Hypothalamus (tissue), 51 donors: ENCODE measurements around the gene EPC1.
"Not testable (repeated sequence)": the region's sequence is repeated elsewhere in the genome, so short reads cannot be mapped to it uniquely, and the experiment has no call there.

Source experiments
- DNase-seq, 51 donors: peaks; one replicate each; lab custom pipeline; 2025; lab: John Stamatoyannopoulos, UW

EPC1 gene, protein sequence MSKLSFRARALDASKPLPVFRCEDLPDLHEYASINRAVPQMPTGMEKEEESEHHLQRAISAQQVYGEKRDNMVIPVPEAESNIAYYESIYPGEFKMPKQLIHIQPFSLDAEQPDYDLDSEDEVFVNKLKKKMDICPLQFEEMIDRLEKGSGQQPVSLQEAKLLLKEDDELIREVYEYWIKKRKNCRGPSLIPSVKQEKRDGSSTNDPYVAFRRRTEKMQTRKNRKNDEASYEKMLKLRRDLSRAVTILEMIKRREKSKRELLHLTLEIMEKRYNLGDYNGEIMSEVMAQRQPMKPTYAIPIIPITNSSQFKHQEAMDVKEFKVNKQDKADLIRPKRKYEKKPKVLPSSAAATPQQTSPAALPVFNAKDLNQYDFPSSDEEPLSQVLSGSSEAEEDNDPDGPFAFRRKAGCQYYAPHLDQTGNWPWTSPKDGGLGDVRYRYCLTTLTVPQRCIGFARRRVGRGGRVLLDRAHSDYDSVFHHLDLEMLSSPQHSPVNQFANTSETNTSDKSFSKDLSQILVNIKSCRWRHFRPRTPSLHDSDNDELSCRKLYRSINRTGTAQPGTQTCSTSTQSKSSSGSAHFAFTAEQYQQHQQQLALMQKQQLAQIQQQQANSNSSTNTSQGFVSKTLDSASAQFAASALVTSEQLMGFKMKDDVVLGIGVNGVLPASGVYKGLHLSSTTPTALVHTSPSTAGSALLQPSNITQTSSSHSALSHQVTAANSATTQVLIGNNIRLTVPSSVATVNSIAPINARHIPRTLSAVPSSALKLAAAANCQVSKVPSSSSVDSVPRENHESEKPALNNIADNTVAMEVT

DNA sequence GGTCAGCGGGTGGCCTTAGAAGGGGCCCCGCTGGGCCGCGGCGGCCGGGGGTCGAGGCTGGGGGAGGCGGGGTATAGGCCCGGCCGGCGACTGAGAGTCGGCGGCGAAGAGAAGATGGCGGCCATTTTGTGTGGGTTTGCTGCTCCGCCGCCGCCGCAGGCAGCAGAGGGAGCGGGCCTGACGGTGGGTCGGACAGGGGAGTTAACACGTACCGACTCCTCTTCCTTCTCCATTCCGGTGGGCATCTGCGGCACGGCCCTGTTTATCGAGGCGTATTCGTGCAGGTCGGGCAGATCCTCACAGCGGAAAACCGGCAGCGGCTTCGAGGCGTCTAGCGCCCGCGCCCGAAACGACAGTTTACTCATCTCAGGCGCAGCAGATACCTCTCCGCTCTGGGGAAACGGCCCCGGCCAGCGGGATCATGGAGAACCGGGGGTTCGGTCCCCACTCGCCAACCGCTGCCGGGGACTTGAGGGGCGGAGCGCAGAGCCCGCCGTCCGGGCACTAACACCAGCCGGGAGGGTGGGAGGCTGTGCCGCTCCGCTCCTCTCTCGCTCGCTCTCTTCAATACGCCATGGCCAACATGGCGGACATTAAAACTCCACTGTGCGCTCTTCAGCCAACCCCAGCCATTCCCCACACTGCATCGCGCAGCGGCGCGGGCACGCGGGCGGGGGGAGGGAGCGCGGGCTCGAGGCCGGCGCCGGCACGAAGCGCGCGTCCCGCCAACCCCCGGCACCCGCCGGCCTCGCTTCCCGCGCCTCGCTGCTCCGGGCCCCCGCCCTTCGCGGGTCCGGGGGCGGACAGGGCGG, at the start of gene EPC1:
Gene EPC1 (minus strand): TSS at position 608 of the 812 bp plus-strand sequence. CDS start 243 bp downstream, at position 365.
- DNase-seq: peak in 50 of 51 donors; percentile 49 to 96 (median 84)

GRCh38 chr10:32393911-32394310, 47.0 kb upstream of the EPC1 start:
- no peak for DNase-seq

GRCh38 chr10:32392284-32392683, 45.3 kb upstream of the EPC1 start:
- not testable (repeated sequence) for DNase-seq

DNA sequence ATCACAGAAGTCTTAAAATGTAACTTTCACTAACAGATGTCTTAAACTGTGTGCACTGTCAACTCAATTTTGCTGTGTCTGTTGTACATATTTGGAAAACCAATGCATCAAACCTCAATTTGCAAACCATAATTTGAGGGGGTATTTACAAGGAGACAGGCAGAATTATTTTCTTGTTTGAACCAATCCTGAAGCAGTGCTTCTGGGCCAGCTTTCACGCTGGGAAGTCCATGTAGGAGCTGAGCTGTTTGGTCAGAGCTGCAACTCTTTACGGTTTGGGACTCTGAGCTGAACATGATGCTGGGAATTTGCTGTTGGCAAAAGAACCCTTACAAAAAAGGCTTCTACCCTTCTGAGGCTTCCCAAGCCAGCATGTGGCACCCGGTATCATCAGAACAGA, 43.2 kb upstream of the EPC1 start:
- no peak for DNase-seq

- no peak for DNase-seq
Measured at GRCh38 chr10:32388258-32389027, 41.5 kb upstream of the EPC1 start.

- no peak for DNase-seq
Measured at GRCh38 chr10:32386623-32387260, 39.8 kb upstream of the EPC1 start.

DNA sequence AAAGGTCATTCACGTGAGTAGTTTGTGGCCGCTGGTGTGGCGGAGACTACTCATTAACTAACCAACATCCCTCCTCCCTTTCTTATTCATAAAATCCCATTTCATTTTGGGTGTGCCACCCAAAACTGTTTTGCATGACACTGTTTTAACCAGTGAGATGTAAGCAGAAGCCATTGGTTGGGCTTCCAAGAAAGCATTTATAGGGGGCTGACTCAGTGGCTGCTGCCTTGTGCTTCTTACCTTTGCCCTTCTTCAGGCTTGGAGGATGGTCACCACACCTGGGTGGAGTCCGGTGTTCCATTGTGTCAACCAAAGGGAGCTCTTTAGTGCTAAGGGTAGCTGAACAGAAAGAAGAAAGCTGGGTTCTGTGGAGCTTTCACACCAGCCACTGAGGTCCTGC, 37.2 kb upstream of the EPC1 start:
- no peak for DNase-seq

DNA sequence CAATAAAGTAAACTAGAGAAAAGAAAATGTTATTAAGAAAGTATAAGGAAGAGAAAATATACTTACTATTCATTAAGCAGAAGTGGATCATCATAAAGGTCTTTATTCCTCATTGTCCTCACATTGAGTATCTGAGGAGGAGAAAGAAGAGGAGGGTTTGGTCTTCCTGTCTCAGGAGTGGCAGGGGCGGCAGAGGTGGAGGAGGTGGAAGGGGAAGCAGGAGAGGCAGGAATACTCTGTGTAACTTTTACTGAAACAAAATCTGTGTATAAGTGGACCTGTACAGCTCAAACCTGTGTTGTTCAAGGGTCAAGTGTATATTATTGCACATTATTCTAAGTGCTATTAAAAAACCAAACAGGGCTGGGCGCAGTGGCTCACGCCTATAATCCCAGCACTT, 34.2 kb upstream of the EPC1 start:
- no peak for DNase-seq

DNA sequence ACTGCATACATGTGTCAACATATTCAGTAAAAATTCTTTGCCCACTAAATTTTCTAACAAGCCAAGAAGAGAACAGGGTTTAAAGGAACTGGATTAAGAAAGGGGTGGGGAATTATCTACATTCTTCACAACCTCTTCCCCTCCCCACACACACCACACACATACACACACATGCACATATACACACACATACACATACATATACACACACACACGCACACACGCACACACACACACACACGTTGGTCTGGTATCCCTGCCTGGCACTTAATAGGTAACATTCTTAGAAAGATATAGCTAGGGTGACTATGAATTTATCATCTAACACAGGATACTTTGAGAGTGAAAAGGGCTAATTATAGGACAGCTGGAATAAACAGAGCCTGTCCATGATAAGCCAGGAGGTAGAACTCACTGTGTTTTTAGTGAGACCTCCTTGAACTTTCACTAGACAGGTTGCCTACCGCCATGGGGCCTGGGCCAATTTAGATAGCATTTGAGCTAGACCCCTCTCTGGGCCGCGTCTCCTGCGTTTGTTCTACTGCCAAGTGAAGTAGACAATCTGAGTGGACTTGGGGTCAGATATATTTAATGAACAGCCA, 33.1 kb upstream of the EPC1 start:
- DNase-seq: no peak

- DNase-seq: peak in 1 of 51 donors; percentile 72
Measured at GRCh38 chr10:32379318-32379949, 32.5 kb upstream of the EPC1 start.

GRCh38 chr10:32378363-32379317, 31.7 kb upstream of the EPC1 start:
- peak; percentile 35 to 97 (median 90) for DNase-seq

GRCh38 chr10:32377458-32378259, 30.7 kb upstream of the EPC1 start:
- peak in 5 of 51 donors; percentile 5 to 77 (median 7) for DNase-seq

DNA sequence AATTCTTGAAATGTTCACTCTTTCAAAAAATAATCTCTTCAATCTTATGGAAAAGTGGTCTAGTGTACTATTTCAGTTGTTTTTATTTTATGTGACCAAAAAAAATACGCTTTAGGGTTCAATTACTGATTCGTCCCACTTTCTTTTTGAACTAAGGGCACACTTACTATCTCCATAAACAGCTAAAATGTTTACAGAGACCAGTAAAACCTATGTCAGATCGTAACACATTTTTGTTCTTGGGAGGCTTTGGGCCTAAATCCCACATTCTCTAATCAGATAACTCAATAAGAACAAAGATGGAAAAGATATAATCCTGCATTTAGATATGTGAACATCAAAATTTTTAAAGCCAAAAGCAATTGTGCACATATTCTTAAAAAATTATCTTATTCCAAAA, 29.8 kb upstream of the EPC1 start:
- DNase-seq: no peak

DNA sequence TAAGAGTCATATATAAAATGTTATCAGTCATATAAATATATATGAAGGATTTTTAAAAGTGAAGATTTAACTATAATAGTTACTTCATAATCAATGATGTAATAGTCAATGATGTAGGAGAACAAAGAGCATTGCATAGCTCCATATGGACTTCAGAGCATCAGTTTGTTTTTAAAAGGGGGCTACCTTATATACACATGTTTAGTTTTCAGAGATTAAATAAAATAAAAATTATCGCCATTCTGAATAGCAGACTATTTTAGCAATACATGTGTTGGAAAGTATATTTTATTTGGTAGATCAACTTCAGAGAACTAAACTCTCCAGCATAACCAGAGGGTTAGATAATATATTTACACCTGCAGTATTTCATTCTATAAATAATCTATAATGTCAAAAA, 29.1 kb upstream of the EPC1 start:
- DNase-seq: no peak

DNA sequence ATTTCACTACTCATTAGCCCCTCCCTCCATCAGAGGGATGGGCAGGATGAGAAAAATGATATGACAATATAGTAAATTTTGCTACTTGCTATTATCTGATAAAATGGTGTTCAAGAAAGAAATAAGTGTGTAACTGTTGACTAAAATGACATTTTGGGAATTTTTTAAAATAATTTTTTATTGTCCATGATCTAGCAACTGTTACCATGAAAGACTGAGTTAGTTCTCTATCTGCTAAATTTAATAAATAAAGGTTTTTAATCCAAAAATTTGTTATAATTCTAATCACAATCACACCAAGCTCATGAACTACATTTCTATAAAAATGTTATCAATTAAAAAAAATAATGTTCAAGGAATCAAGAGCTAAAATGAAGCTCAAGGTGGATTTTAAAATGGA, 28.7 kb upstream of the EPC1 start:
- no peak for DNase-seq

DNA sequence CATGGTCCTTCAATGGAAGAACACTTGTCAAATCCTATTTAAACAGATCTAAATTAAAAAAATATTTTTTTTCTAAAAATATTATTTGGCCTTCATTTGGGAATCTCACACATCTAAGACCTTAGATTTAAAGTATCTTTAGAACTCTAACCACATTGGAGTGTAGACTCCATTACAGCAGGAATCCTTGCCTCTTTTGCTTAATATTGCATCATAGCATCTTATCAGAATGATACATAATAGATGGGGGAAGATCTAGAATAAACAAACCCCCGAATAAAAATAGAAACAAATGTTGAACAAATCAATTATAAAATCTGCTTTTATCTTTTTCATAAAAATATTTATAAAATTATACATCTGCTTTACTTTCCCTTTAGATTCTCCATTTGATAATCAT, 27.6 kb upstream of the EPC1 start:
- DNase-seq: no peak

- DNase-seq: no peak
Measured at GRCh38 chr10:32373496-32373895, 26.5 kb upstream of the EPC1 start.
